Stimulated activated CD8-positive, alpha-beta memory T cell treated with anti-CD3 and anti-CD28 coated beads, Interleukin-4, amount 100 ng/mL, for 1 hour (primary cell): ENCODE results near the gene UPF1.

Experiments used
- DNase-seq, 2 donors: peaks; one replicate each; pipeline ENCODE4 v3.0.0-alpha.2; 2020; ENCODE audit warnings: low read depth in 2 of 2, low spot score in 1 of 2

UPF1 gene

GRCh38 chr19:18834644-18834984 lies 2.9 kb downstream of the UPF1 start:
- DNase-seq, result no peak

DNA sequence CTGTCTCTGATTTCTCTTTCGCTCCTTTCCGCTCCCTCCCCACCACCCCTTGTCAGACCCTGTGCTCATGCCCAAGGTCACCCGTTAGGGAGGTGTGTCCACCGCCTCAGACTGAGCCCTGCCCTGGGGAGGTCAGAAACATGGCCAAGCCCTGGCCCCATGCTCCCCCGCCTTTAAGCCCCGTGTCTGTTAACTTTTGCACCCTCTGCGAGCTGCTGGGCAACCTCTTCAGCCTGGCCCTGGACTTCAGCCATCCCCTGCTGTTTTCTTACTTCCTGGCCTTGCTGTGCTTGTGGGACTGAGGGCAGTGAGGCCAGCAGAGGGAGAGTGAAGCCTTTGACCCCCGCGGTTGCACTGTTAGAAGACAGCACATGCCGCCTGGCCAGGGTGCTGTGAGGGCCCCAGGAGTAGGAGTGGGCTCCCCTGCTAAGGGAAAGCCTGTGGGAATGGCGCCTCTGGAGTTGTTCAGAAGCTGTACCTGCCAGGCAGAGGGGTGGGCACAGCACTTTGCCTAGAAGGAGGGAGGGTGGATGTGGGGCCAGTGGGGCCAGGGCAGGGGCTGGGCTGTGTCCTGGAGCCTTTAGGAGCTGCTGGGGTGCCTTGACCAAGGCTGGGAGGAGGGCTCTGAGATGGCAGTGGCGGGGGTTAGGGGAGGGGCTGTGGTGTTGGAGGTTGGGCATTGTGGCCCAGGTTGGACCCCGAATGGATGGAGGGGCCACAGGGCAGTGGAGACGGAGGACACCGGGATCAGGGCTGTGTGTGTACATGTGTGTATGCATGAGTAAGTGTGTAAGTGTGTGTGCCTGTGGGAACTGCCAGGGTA lies 7.9 kb downstream of the UPF1 start:
- no peak for DNase-seq

DNA sequence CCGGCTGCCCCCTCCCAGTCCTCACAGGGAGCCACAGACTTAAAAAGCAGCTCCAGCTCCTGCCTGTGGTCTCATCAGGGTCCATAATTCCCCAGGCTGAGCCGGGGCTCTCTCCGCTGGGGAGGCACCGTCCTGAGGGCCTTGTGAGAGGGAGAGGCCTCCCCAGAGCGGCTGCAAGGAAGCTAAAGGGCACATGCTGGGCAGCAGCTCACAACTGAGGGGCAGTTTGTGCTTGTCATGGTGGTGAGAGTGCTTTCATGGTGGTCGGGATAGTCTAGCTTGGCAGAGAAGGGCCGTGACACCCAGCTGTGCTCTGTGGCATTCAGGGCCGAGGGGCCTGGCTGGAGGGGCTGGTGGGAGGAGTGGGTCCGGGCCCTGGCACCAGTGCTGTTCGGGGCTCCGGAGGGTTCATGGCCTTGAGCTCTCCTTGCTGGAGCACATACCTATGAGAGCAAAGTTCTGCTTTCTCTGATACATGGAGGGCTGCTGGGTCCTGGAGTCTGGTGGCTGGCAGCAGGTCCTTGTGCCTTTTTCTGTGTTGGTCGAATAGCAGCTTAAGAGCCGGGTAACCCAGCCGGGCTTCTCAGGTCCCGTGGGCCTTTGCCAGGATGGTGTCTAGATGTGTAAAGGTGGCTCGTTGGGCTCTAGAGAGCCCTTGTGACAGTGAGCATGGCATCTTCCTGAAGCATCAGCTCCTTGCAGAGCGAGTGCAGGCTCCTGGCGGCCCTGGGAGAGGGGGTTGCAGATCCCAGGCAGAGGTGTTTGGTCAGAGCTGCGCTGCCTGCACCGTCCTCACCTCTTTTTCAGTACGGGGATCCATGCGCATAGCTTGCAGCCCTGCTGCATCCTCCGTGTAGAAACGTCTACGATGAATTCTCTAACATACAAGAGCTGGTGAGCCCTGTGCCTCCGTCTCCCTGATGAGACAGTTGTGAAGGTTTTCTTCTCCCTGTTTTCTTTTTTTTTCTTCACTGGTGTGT lies 8.8 kb downstream of the UPF1 start:
- DNase-seq, result no peak

GRCh38 chr19:18841400-18841799 lies 9.6 kb downstream of the UPF1 start:
- DNase-seq, result no peak

DNA sequence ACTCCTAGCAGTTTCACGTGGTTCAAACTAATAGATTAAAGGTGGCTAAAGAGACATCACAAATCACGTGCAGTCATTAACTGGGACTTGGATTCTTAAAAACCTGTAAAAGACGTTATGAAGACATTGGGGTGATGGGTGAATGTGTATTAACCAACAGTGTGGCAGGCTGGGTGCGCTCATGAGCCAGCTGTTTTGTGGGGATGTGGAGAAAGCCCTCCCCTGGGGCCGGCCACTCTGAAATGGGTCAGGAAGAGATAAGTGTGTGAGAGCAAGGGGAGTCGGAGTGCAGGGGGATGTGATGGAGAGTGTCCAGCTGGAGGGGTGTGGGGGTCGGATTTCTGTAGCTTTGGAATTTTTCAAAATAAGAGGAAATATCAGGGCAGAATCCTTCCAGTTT lies 10.4 kb downstream of the UPF1 start:
- DNase-seq, result no peak

GRCh38 chr19:18843960-18844359 lies 12.2 kb downstream of the UPF1 start:
- DNase-seq, result no peak

DNA sequence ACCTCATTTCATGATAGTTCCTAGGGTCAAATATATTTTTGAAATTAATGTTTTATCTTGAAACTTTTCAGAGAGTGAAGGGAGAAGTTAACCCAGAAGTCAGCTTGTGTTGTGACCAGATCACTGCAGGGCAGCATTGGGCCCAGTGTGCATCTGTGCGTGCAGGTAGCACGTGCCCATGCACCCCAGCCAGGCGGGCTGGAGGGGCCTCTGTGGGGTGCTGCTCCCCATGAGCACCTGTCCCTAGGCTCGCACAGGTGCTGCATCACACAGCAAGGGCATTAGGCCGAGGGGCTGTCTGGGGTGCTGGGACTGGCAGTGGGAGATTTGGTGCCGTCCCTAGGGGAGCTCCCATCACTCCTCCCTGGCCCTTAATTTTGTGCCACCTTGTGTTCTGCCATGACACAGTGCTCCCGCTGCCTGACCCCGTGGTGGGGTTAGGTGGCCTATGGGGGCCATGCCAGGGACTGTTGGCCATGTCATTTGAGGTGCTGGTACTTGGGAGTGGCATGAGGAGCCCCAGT lies 13.1 kb downstream of the UPF1 start:
- DNase-seq, result no peak

GRCh38 chr19:18845961-18846360 lies 14.2 kb downstream of the UPF1 start:
- DNase-seq, result no peak

DNA sequence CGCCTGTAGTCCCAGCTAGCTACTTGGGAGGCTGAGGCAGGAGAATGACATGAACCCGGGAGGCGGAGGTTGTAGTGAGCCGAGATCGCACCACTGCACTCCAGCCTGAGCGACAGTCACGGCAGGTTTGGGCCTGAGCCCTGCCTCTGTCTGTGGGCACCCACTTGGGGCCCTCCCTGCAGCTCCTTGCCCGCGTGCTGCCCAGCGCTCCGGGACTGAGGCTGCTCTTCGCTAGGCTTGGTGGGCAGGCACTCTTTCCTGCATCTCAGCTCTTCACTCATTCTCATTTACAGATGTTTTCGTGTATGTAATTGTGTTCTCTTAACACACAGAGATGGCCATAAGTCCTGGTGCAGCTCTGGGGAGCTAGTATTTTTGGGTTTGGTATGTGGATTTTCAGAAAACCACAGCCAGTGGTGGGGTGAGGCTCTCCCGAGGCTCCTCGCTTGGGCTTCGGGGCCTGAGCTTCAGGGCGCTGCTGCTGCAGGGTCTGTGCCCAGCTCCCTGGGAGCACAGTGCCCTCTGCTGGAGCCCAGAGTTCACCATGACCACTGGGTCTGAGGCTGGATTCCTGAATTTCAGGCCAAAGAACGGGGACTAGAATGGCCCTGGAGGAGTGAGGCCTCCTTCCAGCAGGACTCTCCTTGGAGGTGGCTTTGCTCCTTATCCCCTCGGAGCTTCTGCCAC lies 15.2 kb downstream of the UPF1 start:
- DNase-seq, result peak in 1 of 2 donors; percentile 39

DNA sequence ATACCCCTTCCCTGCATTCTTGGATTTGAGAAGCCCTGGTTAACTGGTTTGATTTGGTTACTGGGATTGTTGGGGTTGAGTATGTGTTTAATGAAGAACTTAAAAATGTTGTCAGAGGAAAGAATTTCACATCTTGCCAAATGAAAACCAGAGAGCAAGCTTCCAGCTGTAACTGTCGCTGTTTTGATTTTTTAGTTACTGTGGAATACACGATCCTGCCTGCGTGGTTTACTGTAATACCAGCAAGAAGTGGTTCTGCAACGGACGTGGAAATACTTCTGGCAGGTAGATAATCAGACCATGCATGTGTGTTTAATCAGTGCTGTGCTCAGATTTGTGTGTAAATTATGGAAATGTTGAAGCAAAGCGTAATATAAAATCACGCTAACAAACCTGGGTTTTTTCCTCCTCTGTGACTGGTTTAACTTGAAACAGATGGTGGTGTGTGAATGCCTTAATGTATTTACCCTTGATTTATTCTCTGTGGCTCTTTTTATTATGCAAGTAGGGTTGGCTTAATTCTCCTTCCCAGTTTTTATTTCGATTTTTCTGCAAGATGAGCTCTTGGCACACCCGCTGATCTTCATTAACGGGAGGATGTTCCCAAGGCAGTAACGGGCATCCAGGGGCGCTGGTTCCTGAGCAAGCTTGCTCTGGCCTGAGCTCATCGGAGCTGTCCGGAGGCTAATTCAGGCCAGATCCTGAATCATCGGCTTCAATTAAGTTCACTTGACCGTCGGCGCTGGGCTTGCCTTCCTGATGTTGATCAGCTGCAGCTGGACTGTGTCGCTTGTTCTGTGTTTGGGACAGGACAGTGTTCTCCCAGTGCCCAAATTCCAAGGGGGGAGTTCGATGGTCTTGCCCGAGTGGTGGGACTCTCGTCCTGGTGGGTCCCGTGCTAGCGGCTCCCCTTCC lies 16.0 kb downstream of the UPF1 start:
- no peak for DNase-seq

GRCh38 chr19:18848878-18849661 lies 17.3 kb downstream of the UPF1 start:
- no peak for DNase-seq

GRCh38 chr19:18849838-18850400 lies 18.2 kb downstream of the UPF1 start:
- no peak for DNase-seq

GRCh38 chr19:18850471-18851375 lies 19.0 kb downstream of the UPF1 start:
- no peak for DNase-seq

- no peak for DNase-seq
Observed at GRCh38 chr19:18851673-18852325, 20.0 kb downstream of the UPF1 start.

DNA sequence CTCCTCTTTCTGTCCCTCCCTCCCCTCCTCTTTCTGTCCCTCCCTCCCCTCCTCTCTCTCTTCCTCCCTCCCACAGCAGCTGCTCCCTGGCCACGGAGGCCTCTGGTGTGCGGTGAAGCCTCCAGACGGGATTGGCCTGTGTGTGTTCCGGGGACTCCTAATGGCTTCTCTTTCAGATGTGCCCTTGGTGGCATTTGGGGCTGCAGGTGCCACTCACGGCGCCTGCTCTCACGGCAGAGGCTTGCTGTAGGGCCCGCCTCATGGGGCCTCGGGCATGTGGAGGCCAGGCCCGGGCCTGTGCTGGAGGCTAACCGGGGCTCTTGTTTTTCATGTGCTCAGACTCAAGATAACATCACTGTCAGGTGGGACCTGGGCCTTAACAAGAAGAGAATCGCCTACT lies 20.9 kb downstream of the UPF1 start:
- DNase-seq, result no peak

DNA sequence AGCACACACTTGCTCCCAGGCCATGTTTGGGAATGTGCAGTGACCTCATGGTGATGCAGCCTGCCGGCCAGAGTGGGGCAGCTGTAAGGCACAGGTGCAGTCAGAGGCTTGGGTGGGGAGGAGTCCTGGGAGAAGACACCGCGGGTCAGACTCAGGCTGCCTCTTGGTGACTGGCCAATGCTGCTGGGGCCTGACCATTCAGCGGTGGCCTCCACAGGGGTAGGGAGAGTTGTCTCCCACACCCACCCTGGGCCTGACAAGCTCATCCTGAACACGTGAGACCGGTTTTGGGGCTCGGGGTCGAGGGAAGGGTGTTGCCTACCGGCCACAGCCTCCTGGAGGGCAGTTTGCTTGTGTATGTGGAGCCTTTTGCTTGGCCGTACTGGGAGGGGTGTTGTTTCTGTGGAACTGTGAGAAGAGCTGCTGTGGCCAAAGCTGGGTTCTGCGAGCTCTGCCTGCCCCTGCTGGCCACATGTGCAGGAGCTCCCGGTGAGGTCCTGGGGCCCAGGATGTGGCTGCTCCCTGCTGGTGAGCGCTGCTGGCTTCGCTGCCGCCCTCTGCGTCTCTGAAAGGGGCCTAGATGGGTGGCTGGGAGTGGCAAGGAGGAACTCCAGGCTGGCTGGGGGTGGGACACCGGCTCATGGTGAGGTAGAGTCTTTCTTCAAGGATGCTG lies 22.1 kb downstream of the UPF1 start:
- DNase-seq, result no peak

- no peak for DNase-seq
Observed at GRCh38 chr19:18854982-18855381, 23.2 kb downstream of the UPF1 start.
